Chondrocyte (in vitro differentiated cells): Measurements from ENCODE around the gene FSIP1. TPM values are rescaled to one million over a fixed set of nuclear protein-coding genes. Genes with fewer than 3 reads are reported as not detected.

ENCODE experiments used
- DNase-seq: peaks from one replicate; pipeline ENCODE4 v3.0.0; 2021; ENCODE audit warnings: mixed read lengths, low spot score
- H3K27ac Mint-ChIP-seq: one replicate; pipeline ENCODE4 v1.8.0; 2021; ENCODE audit warnings: mild to moderate bottlenecking, moderate library complexity, mixed read lengths; ENCODE audit not compliant: unreplicated experiment
- H3K27me3 Mint-ChIP-seq: 2 replicates; pipeline ENCODE4 v1.8.0; 2021; ENCODE audit warnings: low read depth, mixed read lengths
- H3K36me3 Mint-ChIP-seq: 2 replicates; pipeline ENCODE4 v1.8.0; 2021; ENCODE audit warnings: low read depth, mixed read lengths
- H3K4me1 Mint-ChIP-seq: 2 replicates; pipeline ENCODE4 v1.8.0; 2021; ENCODE audit warnings: low read depth, mild to moderate bottlenecking, mixed read lengths
- H3K4me3 Mint-ChIP-seq: one replicate; pipeline ENCODE4 v1.8.0; 2021; ENCODE audit warnings: mild to moderate bottlenecking, moderate library complexity, mixed read lengths; ENCODE audit not compliant: unreplicated experiment
- H3K9me3 Mint-ChIP-seq: 2 replicates; pipeline ENCODE4 v1.8.0; 2021; ENCODE audit warnings: low read depth, mixed read lengths
- total RNA-seq: library from RNA; stranded (reverse); gene quantifications from 3 replicates; pipeline ENCODE4 v1.2.1, GENCODE V29; 2021
- TF ChIP-seq, protein P1 (sequence below): fragments of 200-600 bp; sonication (generic); IDR thresholded peaks from 2 replicates; pipeline ENCODE4 v1.5.0; 2021; ENCODE audit warnings: antibody characterized with exemption, mild to moderate bottlenecking, moderate library complexity

Gene FSIP1
- total RNA-seq, 1 donor from 2014 or later = 0.40 TPM

DNA sequence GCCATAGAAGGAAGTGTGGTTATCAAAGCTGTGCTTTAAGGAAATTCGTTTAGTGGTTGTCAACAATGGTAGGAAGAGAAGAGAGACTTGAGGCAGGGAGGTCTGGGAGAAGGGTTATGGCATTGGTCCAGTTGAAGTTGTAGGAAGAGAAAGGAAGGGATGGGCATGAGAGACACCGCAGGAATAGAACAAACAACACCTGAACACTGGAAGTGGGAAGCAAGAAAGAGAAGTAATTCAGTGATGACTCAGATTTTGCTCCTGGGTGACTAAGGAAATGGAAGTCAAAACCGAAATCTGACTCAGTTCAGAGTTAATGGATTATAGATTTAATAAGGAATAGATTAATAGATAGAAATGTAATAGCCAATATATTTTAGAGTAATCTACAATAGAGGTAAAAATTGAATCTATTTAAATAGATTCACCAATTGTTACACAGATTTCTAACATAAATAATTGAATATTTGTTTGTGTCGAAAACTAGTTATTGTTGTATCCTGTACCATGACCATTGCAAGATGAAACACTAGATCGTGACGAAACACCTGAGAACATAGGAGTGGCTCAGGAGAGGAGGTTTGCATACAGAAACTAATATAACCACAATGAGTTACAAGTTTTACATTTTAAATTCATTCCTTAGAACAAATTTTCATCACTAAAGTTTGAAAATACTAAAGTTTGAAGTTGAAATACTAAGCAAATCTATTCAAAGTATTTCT, 165.7 kb downstream of the FSIP1 start:
- Mint-ChIP-seq H3K27ac (no peak overlapping the region), H3K27me3 (no peaks in the 10 kb centered on the region), H3K4me3 (no peak overlapping the region), H3K36me3 (peaks cover 6% of the 10 kb centered on the region), H3K4me1 (peaks cover 4% of the 10 kb centered on the region), H3K9me3 (peaks cover 22% of the 10 kb centered on the region)
- TF ChIP-seq, protein P1, sequence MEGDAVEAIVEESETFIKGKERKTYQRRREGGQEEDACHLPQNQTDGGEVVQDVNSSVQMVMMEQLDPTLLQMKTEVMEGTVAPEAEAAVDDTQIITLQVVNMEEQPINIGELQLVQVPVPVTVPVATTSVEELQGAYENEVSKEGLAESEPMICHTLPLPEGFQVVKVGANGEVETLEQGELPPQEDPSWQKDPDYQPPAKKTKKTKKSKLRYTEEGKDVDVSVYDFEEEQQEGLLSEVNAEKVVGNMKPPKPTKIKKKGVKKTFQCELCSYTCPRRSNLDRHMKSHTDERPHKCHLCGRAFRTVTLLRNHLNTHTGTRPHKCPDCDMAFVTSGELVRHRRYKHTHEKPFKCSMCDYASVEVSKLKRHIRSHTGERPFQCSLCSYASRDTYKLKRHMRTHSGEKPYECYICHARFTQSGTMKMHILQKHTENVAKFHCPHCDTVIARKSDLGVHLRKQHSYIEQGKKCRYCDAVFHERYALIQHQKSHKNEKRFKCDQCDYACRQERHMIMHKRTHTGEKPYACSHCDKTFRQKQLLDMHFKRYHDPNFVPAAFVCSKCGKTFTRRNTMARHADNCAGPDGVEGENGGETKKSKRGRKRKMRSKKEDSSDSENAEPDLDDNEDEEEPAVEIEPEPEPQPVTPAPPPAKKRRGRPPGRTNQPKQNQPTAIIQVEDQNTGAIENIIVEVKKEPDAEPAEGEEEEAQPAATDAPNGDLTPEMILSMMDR = no peak
- no peak for DNase-seq

GRCh38 chr15:39613861-39614260, 168.8 kb downstream of the FSIP1 start:
- no peak for DNase-seq
- Mint-ChIP-seq H3K9me3 (peaks cover 29% of the 10 kb centered on the region), H3K4me1 (no peaks in the 10 kb centered on the region), H3K27ac (no peak overlapping the region), H3K36me3 (peaks cover 6% of the 10 kb centered on the region), H3K27me3 (no peaks in the 10 kb centered on the region), H3K4me3 (no peak overlapping the region)
- TF ChIP-seq, protein P1 = no peak

GRCh38 chr15:39613271-39613670, 169.4 kb downstream of the FSIP1 start:
- TF ChIP-seq, protein P1 = no peak
- H3K9me3 Mint-ChIP-seq = peaks cover 31% of the 10 kb centered on the region
- no peaks in the 10 kb centered on the region for H3K27me3 Mint-ChIP-seq
- no peak overlapping the region for H3K27ac Mint-ChIP-seq
- DNase-seq = no peak
- no peaks in the 10 kb centered on the region for H3K4me1 Mint-ChIP-seq
- H3K4me3 Mint-ChIP-seq = no peak overlapping the region
- H3K36me3 Mint-ChIP-seq = peaks cover 6% of the 10 kb centered on the region

GRCh38 chr15:39610665-39611064, 172.0 kb downstream of the FSIP1 start:
- DNase-seq = no peak
- TF ChIP-seq, protein P1 = no peak
- H3K27ac Mint-ChIP-seq = no peak overlapping the region
- no peaks in the 10 kb centered on the region for H3K4me1 Mint-ChIP-seq
- peaks cover 31% of the 10 kb centered on the region for H3K9me3 Mint-ChIP-seq
- peaks cover 6% of the 10 kb centered on the region for H3K36me3 Mint-ChIP-seq
- H3K27me3 Mint-ChIP-seq = no peaks in the 10 kb centered on the region
- no peak overlapping the region for H3K4me3 Mint-ChIP-seq

GRCh38 chr15:39609166-39609916, 173.3 kb downstream of the FSIP1 start:
- Mint-ChIP-seq H3K4me3 (no peak overlapping the region), H3K4me1 (peaks cover 8% of the 10 kb centered on the region), H3K27me3 (no peaks in the 10 kb centered on the region)

More at GRCh38 chr15:39609166-39609916, 173.3 kb downstream of the FSIP1 start:
- peaks cover 29% of the 10 kb centered on the region for H3K9me3 Mint-ChIP-seq
- no peak overlapping the region for H3K27ac Mint-ChIP-seq
- TF ChIP-seq, protein P1 = no peak
- H3K36me3 Mint-ChIP-seq = peaks cover 6% of the 10 kb centered on the region
- DNase-seq = no peak
